Measurements from ENCODE around the gene HCN2. TPM values are rescaled to one million over a fixed set of nuclear protein-coding genes. Genes with fewer than 3 reads are reported as not detected.

Gene HCN2
- total RNA-seq, 1 donor from 2014 or later = 5.5 TPM

DNA sequence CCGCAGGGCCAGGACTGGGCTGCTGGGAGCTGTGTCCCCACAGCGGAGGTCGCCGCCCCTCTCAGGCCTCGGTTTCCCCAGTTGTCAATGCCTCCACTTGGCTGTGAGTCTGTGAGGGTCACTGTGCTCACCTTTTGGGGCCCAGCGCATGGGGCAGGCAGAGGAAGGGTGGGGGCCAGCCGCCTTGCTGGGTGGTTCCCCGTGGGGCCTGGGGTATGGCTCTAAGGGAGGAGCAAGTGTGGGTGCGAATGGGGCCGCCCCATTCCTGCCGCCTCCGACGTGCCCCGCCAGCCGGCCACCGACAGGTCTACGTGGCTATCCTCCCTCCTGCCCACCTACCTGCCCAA lies 49.2 kb downstream of the HCN2 start:
- DNase-seq (ENCODE audit: low read depth) = no peak
- Mint-ChIP-seq H3K27me3 (ENCODE audit: low read depth, unreplicated experiment) (peaks cover 8% of the 10 kb centered on the region), H3K4me3 (ENCODE audit: unreplicated experiment) (peak overlapping the region; percentile 81), H3K9me3 (ENCODE audit: unreplicated experiment) (no peaks in the 10 kb centered on the region), H3K4me1 (ENCODE audit: low read depth, unreplicated experiment) (peaks cover 2% of the 10 kb centered on the region), H3K27ac (ENCODE audit: unreplicated experiment) (no peak overlapping the region), H3K36me3 (ENCODE audit: low read depth, unreplicated experiment) (no peaks in the 10 kb centered on the region)
- no peaks in the 10 kb centered on the region for H3K36me3 ChIP-seq (ENCODE audit: insufficient read depth, low read length)
- no peak overlapping the region for H2AFZ ChIP-seq (ENCODE audit: low read depth, low read length)
- FAIRE-seq = no peak
- H3K9me3 ChIP-seq (ENCODE audit: insufficient read depth, low read depth, low read length) = no peaks in the 10 kb centered on the region
- H3K9ac ChIP-seq (ENCODE audit: low read length) = peak overlapping the region; percentile 59
- peaks cover 9% of the 10 kb centered on the region for H3K79me2 ChIP-seq (ENCODE audit: insufficient read depth, low read length)
- H3K27ac ChIP-seq (ENCODE audit: low read depth, low read length) = no peak overlapping the region
- no peak overlapping the region for H3K4me3 ChIP-seq (ENCODE audit: insufficient read depth, low read depth, low read length)
- H4K20me1 ChIP-seq (ENCODE audit: insufficient read depth, low read length) = peaks cover 3% of the 10 kb centered on the region
- peak overlapping the region; percentile 90 for H3K4me2 ChIP-seq (ENCODE audit: low read length)
- no peak for TF ChIP-seq CTCF (IDR thresholded peaks at IDR 0.05; ENCODE audit: insufficient read depth, low read depth, low read length)
- H3K27me3 ChIP-seq (ENCODE audit: insufficient read depth, low read length) = no peaks in the 10 kb centered on the region
- H3K4me1 ChIP-seq (ENCODE audit: insufficient read depth, low read length) = peaks cover 14% of the 10 kb centered on the region

GRCh38 chr19:639253-640160 lies 49.8 kb downstream of the HCN2 start, which contains the start of gene FGF22:
FGF22 (plus strand) TSS chr19:639879; CDS start chr19:639926, 47 bp downstream.
- Mint-ChIP-seq H3K9me3 (ENCODE audit: unreplicated experiment) (no peaks in the 10 kb centered on the region), H3K27ac (ENCODE audit: unreplicated experiment) (peak within 1 kb of the TSS; percentile 85), H3K4me1 (ENCODE audit: low read depth, unreplicated experiment) (peaks cover 2% of the 10 kb centered on the region), H3K4me3 (ENCODE audit: unreplicated experiment) (peak within 1 kb of the TSS; percentile 81), H3K36me3 (ENCODE audit: low read depth, unreplicated experiment) (no peaks in the 10 kb centered on the region), H3K27me3 (ENCODE audit: low read depth, unreplicated experiment) (peaks cover 8% of the 10 kb centered on the region)
- peak within 1 kb of the TSS; percentile 90 for H3K4me2 ChIP-seq (ENCODE audit: low read length)
- H3K27me3 ChIP-seq (ENCODE audit: insufficient read depth, low read length) = no peaks in the 10 kb centered on the region
- H3K79me2 ChIP-seq (ENCODE audit: insufficient read depth, low read length) = peaks cover 4% of the 10 kb centered on the region
- H3K4me3 ChIP-seq (ENCODE audit: insufficient read depth, low read depth, low read length) = peak within 1 kb of the TSS; percentile 50
- peaks cover 8% of the 10 kb centered on the region for H3K4me1 ChIP-seq (ENCODE audit: insufficient read depth, low read length)
- H3K9me3 ChIP-seq (ENCODE audit: insufficient read depth, low read depth, low read length) = no peaks in the 10 kb centered on the region
- H3K9ac ChIP-seq (ENCODE audit: low read length) = peak within 1 kb of the TSS; percentile 59
- DNase-seq (ENCODE audit: low read depth) = peak; percentile 65
- no peak within 1 kb of the TSS for H3K27ac ChIP-seq (ENCODE audit: low read depth, low read length)
- H2AFZ ChIP-seq (ENCODE audit: low read depth, low read length) = peak within 1 kb of the TSS; percentile 72
- H4K20me1 ChIP-seq (ENCODE audit: insufficient read depth, low read length) = peaks cover 3% of the 10 kb centered on the region
- FAIRE-seq = no peak
- H3K36me3 ChIP-seq (ENCODE audit: insufficient read depth, low read length) = no peaks in the 10 kb centered on the region
- TF ChIP-seq EZH2 (IDR thresholded peaks at IDR 0.05; ENCODE audit: insufficient read depth, low read length) = no peak
- no peak for TF ChIP-seq CTCF (IDR thresholded peaks at IDR 0.05; ENCODE audit: insufficient read depth, low read depth, low read length)

DNA sequence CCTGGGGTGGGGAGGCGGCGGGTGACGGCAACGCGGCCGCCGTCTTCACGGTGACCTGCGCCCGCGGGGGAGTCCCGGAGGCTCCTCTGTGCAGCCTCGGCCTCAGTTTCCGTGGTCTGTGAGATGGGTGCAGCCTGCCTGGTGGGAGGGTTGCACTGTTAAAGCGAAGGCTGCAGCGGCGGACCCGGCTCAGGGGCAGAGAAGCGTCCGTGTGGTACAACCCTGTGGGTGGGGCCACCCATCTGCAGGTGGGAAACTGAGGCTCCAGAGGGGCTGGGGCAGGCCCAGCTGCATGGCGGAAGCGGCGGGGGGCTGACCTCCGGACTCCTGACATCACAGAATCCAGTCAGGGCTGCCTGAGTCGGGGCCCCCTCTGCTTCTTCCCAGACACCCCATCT lies 50.5 kb downstream of the HCN2 start:
- Histone ChIP-seq H2AFZ (ENCODE audit: low read depth, low read length) (no peak overlapping the region), H3K4me3 (ENCODE audit: insufficient read depth, low read depth, low read length) (no peak overlapping the region), H4K20me1 (ENCODE audit: insufficient read depth, low read length) (peaks cover 3% of the 10 kb centered on the region), H3K79me2 (ENCODE audit: insufficient read depth, low read length) (no peaks in the 10 kb centered on the region), H3K4me2 (ENCODE audit: low read length) (peak overlapping the region; percentile 81), H3K9ac (ENCODE audit: low read length) (no peak overlapping the region), H3K27me3 (ENCODE audit: insufficient read depth, low read length) (no peaks in the 10 kb centered on the region), H3K36me3 (ENCODE audit: insufficient read depth, low read length) (no peaks in the 10 kb centered on the region), H3K4me1 (ENCODE audit: insufficient read depth, low read length) (peaks cover 8% of the 10 kb centered on the region), H3K27ac (ENCODE audit: low read depth, low read length) (no peak overlapping the region), H3K9me3 (ENCODE audit: insufficient read depth, low read depth, low read length) (no peaks in the 10 kb centered on the region)
- DNase-seq (ENCODE audit: low read depth) (no peak), FAIRE-seq (no peak)
- no peak for TF ChIP-seq CTCF (IDR thresholded peaks at IDR 0.05; ENCODE audit: insufficient read depth, low read depth, low read length)
- H3K4me3 Mint-ChIP-seq (ENCODE audit: unreplicated experiment) = no peak overlapping the region
- H3K27ac Mint-ChIP-seq (ENCODE audit: unreplicated experiment) = no peak overlapping the region
- H3K4me1 Mint-ChIP-seq (ENCODE audit: low read depth, unreplicated experiment) = peaks cover 2% of the 10 kb centered on the region
- no peaks in the 10 kb centered on the region for H3K36me3 Mint-ChIP-seq (ENCODE audit: low read depth, unreplicated experiment)
- H3K9me3 Mint-ChIP-seq (ENCODE audit: unreplicated experiment) = no peaks in the 10 kb centered on the region
- H3K27me3 Mint-ChIP-seq (ENCODE audit: low read depth, unreplicated experiment) = peaks cover 8% of the 10 kb centered on the region
